CD4-positive, alpha-beta T cell (primary cell): ENCODE measurements around the gene BRME1. TPM values are rescaled to one million over a fixed set of nuclear protein-coding genes. Genes with fewer than 3 reads are reported as not detected.
A peak's percentile ranks its signal among the peaks of the same experiment; 100 is the strongest.

Experiments
- ATAC-seq: fragments of 200-7000 bp; cut with Tn5 transposase; one replicate; pipeline ENCODE4 v1.10.0; 2022; ENCODE audit warnings: mild to moderate bottlenecking; ENCODE audit not compliant: poor library complexity
- CTCF ChIA-PET: fragments of 350-600 bp; sonication (Branson Sonifier 250); formaldehyde crosslinking; loops from one replicate; lab custom pipeline; 2021; ENCODE audit warnings: antibody characterized with exemption, inconsistent platforms; lab: Charles Lee
- POLR2A ChIA-PET: fragments of 350-600 bp; sonication (Branson Sonifier 250); formaldehyde crosslinking; loops from one replicate; lab custom pipeline; 2021; ENCODE audit warnings: antibody characterized with exemption, inconsistent platforms; lab: Charles Lee
- DNase-seq, 14 experiments: peaks; one replicate each; pipeline ENCODE4 v3.0.0-alpha.2; 2013 to 2020; ENCODE audit warnings: mixed read lengths in 2 of 14
- H3K27ac ChIP-seq, 2 donors: one replicate each; pipeline versions ENCODE4 v1.5.1 to v1.7.0; 2013; ENCODE audit warnings: low read length in 2 of 2, low read depth in 1 of 2, mild to moderate bottlenecking in 1 of 2
- H3K27me3 ChIP-seq, 2 experiments: 1 replicate in 1 of 2; 2 replicates in 1 of 2; pipeline versions ENCODE4 v1.6.1 to v1.7.0; 2013; ENCODE audit warnings: low read length in 2 of 2, control low read depth in 1 of 2, mild to moderate bottlenecking in 1 of 2, moderate library complexity in 1 of 2; ENCODE audit not compliant: insufficient read depth in 2 of 2, control insufficient read depth in 1 of 2
- H3K36me3 ChIP-seq: one replicate; pipeline ENCODE4 v1.6.1; 2013; ENCODE audit warnings: low read length, control low read depth; ENCODE audit not compliant: insufficient read depth
- H3K4me1 ChIP-seq: one replicate; pipeline ENCODE4 v1.6.1; 2013; ENCODE audit warnings: low read length, control low read depth; ENCODE audit not compliant: insufficient read depth
- H3K4me3 ChIP-seq: one replicate; pipeline ENCODE4 v1.5.1; 2013; ENCODE audit warnings: mild to moderate bottlenecking, low read length, moderate library complexity
- H3K9me3 ChIP-seq, 2 experiments: 1 replicate in 1 of 2; 2 replicates in 1 of 2; pipeline versions ENCODE4 v1.6.1 to v1.7.0; 2013; ENCODE audit warnings: low read length in 2 of 2, mild to moderate bottlenecking in 2 of 2, control low read depth in 1 of 2, moderate library complexity in 1 of 2; ENCODE audit not compliant: control insufficient read depth in 1 of 2, insufficient read depth in 1 of 2
- H3K27ac Mint-ChIP-seq: one replicate; pipeline ENCODE4 v1.8.0; 2020; ENCODE audit warnings: mixed read lengths
- H3K27me3 Mint-ChIP-seq: one replicate; pipeline ENCODE4 v1.8.0; 2021; ENCODE audit warnings: mixed read lengths
- H3K36me3 Mint-ChIP-seq: one replicate; pipeline ENCODE4 v1.8.0; 2021; ENCODE audit warnings: low read depth, mixed read lengths
- H3K4me1 Mint-ChIP-seq: one replicate; pipeline ENCODE4 v1.8.0; 2021; ENCODE audit warnings: low read depth, mixed read lengths
- H3K4me3 Mint-ChIP-seq: one replicate; pipeline ENCODE4 v1.8.0; 2020; ENCODE audit warnings: mild to moderate bottlenecking, mixed read lengths
- H3K9me3 Mint-ChIP-seq: one replicate; pipeline ENCODE4 v1.8.0; 2020; ENCODE audit warnings: mixed read lengths
- CTCF ChIP-seq: fragments of 200-600 bp; IDR thresholded peaks from one replicate; pipeline ENCODE4 v1.8.0; 2022; ENCODE audit warnings: antibody characterized with exemption, mild to moderate bottlenecking
- intact Hi-C, 2 experiments: fragments of 100-400 bp; cut with DNase I in 1 of 2; cut with micrococcal nuclease in 1 of 2; formaldehyde crosslinking; loops; one replicate each; pipeline versions ENCODE4 v1.15.1 to v1.9.0; 2023 to 2025; cut with DNase I, micrococcal nuclease
- total RNA-seq, 174 experiments: library from RNA in 2 of 174; stranded (reverse) in 2 of 174; gene quantifications; one replicate each; pipeline ENCODE4 v1.2.3 and lab custom pipeline; 2021 to 2026

BRME1 gene
- total RNA-seq, 2 experiments from 2014 or later: 1.1 to 1.3 TPM

DNA sequence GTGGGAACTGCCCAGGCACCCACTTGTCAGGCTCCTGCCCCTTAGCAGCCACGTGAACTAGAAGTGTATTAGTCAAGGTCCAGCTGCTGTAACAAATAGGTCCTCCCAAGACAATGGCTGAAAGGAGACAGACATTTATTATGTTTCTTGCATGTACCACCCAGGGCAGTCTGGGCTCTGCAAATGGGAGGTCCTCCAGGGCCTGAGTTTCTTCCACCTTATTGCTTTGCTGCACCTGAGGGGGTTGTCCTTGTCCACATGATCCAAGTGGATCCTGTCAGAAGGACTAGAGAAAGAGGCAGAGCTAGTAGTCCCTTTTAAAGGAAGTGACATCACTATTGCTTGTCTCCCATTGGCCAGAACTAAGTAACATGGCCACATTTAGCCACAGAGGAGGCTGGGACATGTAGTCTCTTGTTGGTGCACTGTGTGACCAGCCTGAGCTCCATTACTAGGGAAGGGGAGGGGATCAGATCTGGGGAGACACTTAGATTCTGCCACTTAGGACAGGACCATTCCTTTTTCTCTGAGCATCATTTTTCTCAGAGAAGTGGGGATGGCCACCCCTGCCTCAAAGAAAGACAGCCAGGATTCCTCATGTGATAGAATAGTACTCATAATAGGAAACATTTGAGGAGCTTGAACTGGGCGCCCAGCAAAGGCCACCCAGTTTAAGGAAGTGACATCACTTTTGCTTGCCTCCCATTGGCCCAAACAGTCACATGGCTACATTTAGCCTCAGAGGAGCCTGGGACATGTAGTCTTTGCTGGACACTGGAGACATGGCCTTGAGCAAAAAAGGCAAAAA lies 15.2 kb upstream of the BRME1 start:
- Histone ChIP-seq H3K27ac (no peak overlapping the region), H3K36me3 (peaks cover 58% of the 10 kb centered on the region), H3K4me1 (peaks cover 2% of the 10 kb centered on the region), H3K4me3 (no peak overlapping the region), H3K27me3 (no peaks in the 10 kb centered on the region), H3K9me3 (peaks cover 0 to 6% of the 10 kb centered on the region in 2 experiments)
- DNase-seq (peak in 4 of 14 experiments; percentile 15 to 62 (median 48)), ATAC-seq (peak; percentile 83)
- H3K36me3 Mint-ChIP-seq: peaks cover 70% of the 10 kb centered on the region
- POLR2A ChIA-PET: no interaction called here
- intact Hi-C loops: loop anchor here in 1 of 2 experiments (5.0 kb wide), 1 partner anchor 966 kb away; the partner anchor contains the start of gene OR7A17
- no peaks in the 10 kb centered on the region for H3K9me3 Mint-ChIP-seq
- H3K4me3 Mint-ChIP-seq: no peak overlapping the region
- H3K27me3 Mint-ChIP-seq: no peaks in the 10 kb centered on the region
- CTCF ChIA-PET: no interaction called here
- no peak for TF ChIP-seq CTCF
- H3K4me1 Mint-ChIP-seq: no peaks in the 10 kb centered on the region
- H3K27ac Mint-ChIP-seq: peak overlapping the region; percentile 28

DNA sequence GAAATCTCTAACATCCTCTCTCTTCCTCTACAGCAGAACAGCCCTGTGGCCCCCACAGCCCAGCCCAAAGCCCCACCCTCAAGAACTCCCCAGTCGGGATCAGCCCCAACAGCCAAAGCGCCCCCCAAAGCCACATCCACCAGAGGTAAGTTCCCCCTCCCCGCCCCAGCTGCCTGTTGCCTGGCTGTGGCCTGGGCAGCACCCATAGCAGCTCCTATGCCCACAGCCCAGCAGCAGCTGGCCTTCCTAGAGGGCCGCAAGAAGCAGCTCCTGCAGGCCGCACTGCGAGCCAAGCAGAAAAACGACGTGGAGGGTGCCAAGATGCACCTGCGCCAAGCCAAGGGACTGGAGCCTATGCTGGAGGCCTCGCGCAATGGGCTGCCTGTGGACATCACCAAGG lies 14.6 kb upstream of the BRME1 start:
- H3K27ac Mint-ChIP-seq: no peak overlapping the region
- ATAC-seq (no peak), DNase-seq (no peak)
- no peaks in the 10 kb centered on the region for H3K4me1 Mint-ChIP-seq
- Histone ChIP-seq H3K27me3 (no peaks in the 10 kb centered on the region), H3K4me3 (no peak overlapping the region), H3K27ac (no peak overlapping the region), H3K9me3 (peaks cover 0 to 6% of the 10 kb centered on the region in 2 experiments), H3K36me3 (peaks cover 61% of the 10 kb centered on the region), H3K4me1 (peaks cover 2% of the 10 kb centered on the region)
- peaks cover 67% of the 10 kb centered on the region for H3K36me3 Mint-ChIP-seq
- intact Hi-C loops: loop anchor here in 1 of 2 experiments (5.0 kb wide), 1 partner anchor 967 kb away; the partner anchor contains the start of gene OR7A17
- H3K27me3 Mint-ChIP-seq: no peaks in the 10 kb centered on the region
- H3K9me3 Mint-ChIP-seq: no peaks in the 10 kb centered on the region
- H3K4me3 Mint-ChIP-seq: no peak overlapping the region
- no peak for TF ChIP-seq CTCF
- POLR2A ChIA-PET: no interaction called here
- CTCF ChIA-PET: no interaction called here

- peaks cover 67% of the 10 kb centered on the region for H3K36me3 Mint-ChIP-seq
- H3K27me3 ChIP-seq: no peaks in the 10 kb centered on the region
- H3K4me3 ChIP-seq: no peak overlapping the region
- H3K4me1 Mint-ChIP-seq: no peaks in the 10 kb centered on the region
- intact Hi-C loops: no loop called here
- H3K4me1 ChIP-seq: peaks cover 2% of the 10 kb centered on the region
- no peak for TF ChIP-seq CTCF
- no peaks in the 10 kb centered on the region for H3K9me3 Mint-ChIP-seq
- H3K9me3 ChIP-seq: peaks cover 0 to 6% of the 10 kb centered on the region in 2 experiments
- no peaks in the 10 kb centered on the region for H3K27me3 Mint-ChIP-seq
- CTCF ChIA-PET: interaction anchor here (1.1 kb wide), 1 partner anchor 37 kb away, joined by 3 read pairs; no protein-coding TSS in a partner anchor
- H3K27ac Mint-ChIP-seq: no peak overlapping the region
- peaks cover 67% of the 10 kb centered on the region for H3K36me3 ChIP-seq
- H3K4me3 Mint-ChIP-seq: no peak overlapping the region
- DNase-seq: no peak
- POLR2A ChIA-PET: interaction anchor here (0.6 to 1.0 kb wide), 3 partner anchors 15 to 203 kb away, joined by 3 read pairs; no protein-coding TSS in a partner anchor
- H3K27ac ChIP-seq: no peak overlapping the region
- no peak for ATAC-seq
These were observed 13.0 kb upstream of the BRME1 start for GRCh38 chr19:13918726-13919411.
